Dedifferentiated amniotic fluid mesenchymal stem cell (primary cell): ENCODE data around the gene C7orf57.

Experiments used
- DNase-seq: peaks from one replicate; pipeline ENCODE4 v3.0.0-alpha.2; 2016; ENCODE audit errors: extremely low spot score

The C7orf57 gene

GRCh38 chr7:48109848-48110663 lies 74.7 kb downstream of the C7orf57 start:
- no peak for DNase-seq

- DNase-seq, result no peak
These were observed 75.5 kb downstream of the C7orf57 start for GRCh38 chr7:48110868-48111267.
